H1 (cell line): Measurements from ENCODE around the gene CREB3L1. TPM values are rescaled to one million over a fixed set of nuclear protein-coding genes. Genes with fewer than 3 reads are reported as not detected.
"Not testable (repeated sequence)": the region's sequence is repeated elsewhere in the genome, so short reads cannot be mapped to it uniquely, and the experiment has no call there.

Experiments
- CTCF ChIA-PET: fragments of 300-600 bp; sonication (Branson Sonifier 250); formaldehyde crosslinking; loops from one replicate; lab custom pipeline; 2021; ENCODE audit not compliant: partially characterized antibody; lab: Charles Lee
- POLR2A ChIA-PET: fragments of 300-600 bp; sonication (Branson Sonifier 250); formaldehyde crosslinking; loops from one replicate; lab custom pipeline; 2021; ENCODE audit warnings: inconsistent platforms; ENCODE audit not compliant: partially characterized antibody; lab: Charles Lee
- DNase-seq, 2 experiments: peaks; one replicate each; pipeline versions ENCODE4 v3.0.0 to v3.0.0-alpha.2; 2010 to 2022; ENCODE audit warnings: low spot score in 2 of 2, low read depth in 1 of 2, mixed read lengths in 1 of 2
- FAIRE-seq: peaks from 2 replicates; lab custom pipeline; 2011; peaks lifted over from hg19 to GRCh38; lab: Jason Lieb, UNC
- H2AFZ ChIP-seq: 2 replicates; pipeline ENCODE4 v1.8.1; 2012; ENCODE audit warnings: low read length, inconsistent platforms
- H2AK5ac ChIP-seq: 2 replicates; pipeline ENCODE4 v1.6.1; 2013; ENCODE audit warnings: low read depth, low read length
- H2BK120ac ChIP-seq: replicated peaks from 2 replicates; pipeline ENCODE3; 2013; ENCODE audit warnings: low read depth, low read length, inconsistent platforms
- H2BK12ac ChIP-seq: 2 replicates; pipeline ENCODE4 v1.6.1; 2013; ENCODE audit warnings: low read depth, low read length
- H2BK15ac ChIP-seq: 2 replicates; pipeline ENCODE4 v1.6.1; 2013; ENCODE audit warnings: low read length
- H2BK20ac ChIP-seq: 2 replicates; pipeline ENCODE4 v1.6.1; 2013; ENCODE audit warnings: low read length
- H2BK5ac ChIP-seq: 2 replicates; pipeline ENCODE4 v1.6.1; 2013; ENCODE audit warnings: low read depth, low read length
- H3K14ac ChIP-seq: 2 replicates; pipeline ENCODE4 v1.6.1; 2013; ENCODE audit warnings: inconsistent platforms; ENCODE audit not compliant: insufficient read length
- H3K18ac ChIP-seq: 2 replicates; pipeline ENCODE4 v1.6.1; 2013; ENCODE audit warnings: low read length; ENCODE audit errors: extremely low read depth
- H3K23ac ChIP-seq: 2 replicates; pipeline ENCODE4 v1.6.1; 2013; ENCODE audit warnings: inconsistent platforms; ENCODE audit not compliant: insufficient read length
- H3K23me2 ChIP-seq: 2 replicates; pipeline ENCODE4 v1.6.1; 2013; ENCODE audit warnings: low read depth, low read length
- H3K27ac ChIP-seq: 2 replicates; pipeline ENCODE4 v1.6.1; 2011; ENCODE audit warnings: low read depth, low read length, inconsistent platforms
- H3K27me3 ChIP-seq, 4 experiments: replicated peaks in 1 of 4; 1 replicate in 1 of 4; 2 replicates in 3 of 4; pipeline versions ENCODE4 v1.6.1 to v1.8.1; 2011 to 2013; ENCODE audit warnings: low read length in 3 of 4, mild to moderate bottlenecking in 3 of 4, inconsistent platforms in 2 of 4, mixed read lengths in 2 of 4, moderate library complexity in 1 of 4; ENCODE audit not compliant: control insufficient read depth in 3 of 4, insufficient read depth in 3 of 4; ENCODE audit errors: extremely low read depth in 1 of 4
- H3K36me3 ChIP-seq, 4 experiments: 2 replicates each; pipeline versions ENCODE4 v1.6.1 to v1.8.1; 2011 to 2013; ENCODE audit warnings: mild to moderate bottlenecking in 4 of 4, low read length in 3 of 4, moderate library complexity in 2 of 4, control low read depth in 1 of 4, inconsistent platforms in 1 of 4; ENCODE audit not compliant: insufficient read depth in 4 of 4, control insufficient read depth in 2 of 4
- H3K4ac ChIP-seq: replicated peaks from 2 replicates; pipeline ENCODE3; 2013; ENCODE audit warnings: low read length, low read depth, mixed read lengths, inconsistent platforms; ENCODE audit not compliant: insufficient read length
- H3K4me1 ChIP-seq, 4 experiments: replicated peaks in 1 of 4; 1 replicate in 1 of 4; 2 replicates in 3 of 4; pipeline versions ENCODE4 v1.6.1 to v1.8.1; 2011 to 2013; ENCODE audit warnings: low read length in 3 of 4, inconsistent platforms in 2 of 4, mixed read lengths in 1 of 4; ENCODE audit not compliant: insufficient read depth in 4 of 4, control insufficient read depth in 3 of 4
- H3K4me2 ChIP-seq, 2 experiments: 2 replicates each; pipeline versions ENCODE4 v1.6.1 to v1.8.1; 2011 to 2013; ENCODE audit warnings: low read depth in 2 of 2, low read length in 2 of 2, control low read depth in 1 of 2, inconsistent platforms in 1 of 2, mild to moderate bottlenecking in 1 of 2; ENCODE audit not compliant: insufficient read depth in 1 of 2
- H3K4me3 ChIP-seq, 4 experiments: fragments of 200-600, 300-600 bp in 1 of 4; sonication (generic), shearing (Covaris generic), sonication (Bioruptor Twin) in 1 of 4; 2 replicates each; pipeline versions ENCODE4 v1.5.1 to v1.8.1; 2011 to 2016; ENCODE audit warnings: low read length in 4 of 4, low read depth in 3 of 4, control low read depth in 2 of 4, inconsistent platforms in 2 of 4, mild to moderate bottlenecking in 2 of 4, mixed read lengths in 1 of 4, moderate library complexity in 1 of 4; ENCODE audit not compliant: insufficient read depth in 2 of 4; ENCODE audit errors: extremely low read depth in 1 of 4
- H3K56ac ChIP-seq: replicated peaks from 2 replicates; pipeline ENCODE3; 2013; ENCODE audit warnings: low read depth, mild to moderate bottlenecking, mixed read lengths, low read length, inconsistent platforms; ENCODE audit not compliant: insufficient read length
- H3K79me1 ChIP-seq: 2 replicates; pipeline ENCODE4 v1.6.1; 2013; ENCODE audit warnings: low read depth, low read length, control low read depth
- H3K79me2 ChIP-seq, 2 experiments: 2 replicates each; pipeline versions ENCODE4 v1.6.1 to v1.8.1; 2012 to 2013; ENCODE audit warnings: low read length in 2 of 2, mild to moderate bottlenecking in 2 of 2, inconsistent platforms in 1 of 2; ENCODE audit not compliant: insufficient read depth in 2 of 2, control insufficient read depth in 1 of 2
- H3K9ac ChIP-seq, 4 experiments: replicated peaks in 1 of 4; 1 replicate in 1 of 4; 2 replicates in 3 of 4; pipeline versions ENCODE4 v1.6.1 to v1.8.1; 2011 to 2013; ENCODE audit warnings: low read depth in 3 of 4, low read length in 3 of 4, control low read depth in 2 of 4, mild to moderate bottlenecking in 2 of 4, moderate library complexity in 2 of 4, inconsistent platforms in 1 of 4; ENCODE audit errors: extremely low read depth in 1 of 4
- H3K9me3 ChIP-seq, 2 experiments: 2 replicates each; pipeline versions ENCODE4 v1.6.1 to v1.8.1; 2012 to 2013; ENCODE audit warnings: mild to moderate bottlenecking in 2 of 2, moderate library complexity in 2 of 2, control low read depth in 1 of 2, inconsistent platforms in 1 of 2, low read depth in 1 of 2, low read length in 1 of 2, mixed read lengths in 1 of 2; ENCODE audit not compliant: insufficient read depth in 2 of 2
- H4K20me1 ChIP-seq, 2 experiments: replicated peaks in 1 of 2; 2 replicates each; pipeline versions ENCODE3 to v1.8.1; 2011 to 2013; ENCODE audit warnings: inconsistent platforms in 2 of 2, low read length in 2 of 2, mild to moderate bottlenecking in 1 of 2; ENCODE audit not compliant: insufficient read depth in 2 of 2, control insufficient read depth in 1 of 2
- H4K5ac ChIP-seq: 2 replicates; pipeline ENCODE4 v1.6.1; 2013; ENCODE audit warnings: low read length, low read depth, mixed read lengths, inconsistent platforms; ENCODE audit not compliant: insufficient read length
- H4K8ac ChIP-seq: 2 replicates; pipeline ENCODE4 v1.8.0; 2013; ENCODE audit warnings: mild to moderate bottlenecking, moderate library complexity, low read length, inconsistent platforms; ENCODE audit not compliant: insufficient read depth; ENCODE audit errors: extremely low read depth
- H4K91ac ChIP-seq: replicated peaks from 2 replicates; pipeline ENCODE3; 2013; ENCODE audit warnings: low read length, mixed read lengths, inconsistent platforms; ENCODE audit not compliant: insufficient read length
- WGBS, 2 experiments: shearing (Covaris generic) in 1 of 2; methylation state at CpG; one replicate each; pipeline versions ENCODE4 v1.1.6 to v1.1.7; 2013 to 2015; ENCODE audit warnings: low lambda C conversion rate in 2 of 2, mixed read lengths in 2 of 2, inconsistent platforms in 1 of 2, low coverage in 1 of 2, missing lambda C conversion rate in 1 of 2; ENCODE audit not compliant: insufficient replicate concordance in 2 of 2, insufficient coverage in 1 of 2, insufficient read length in 1 of 2; ENCODE audit errors: extremely low coverage in 1 of 2, missing lambda C conversion rate in 1 of 2; 5-methylcytosine and 5-hydroxymethylcytosine counted together
- polyA plus RNA-seq, 7 experiments: library from polyadenylated mRNA; depleted of rRNA in 3 of 7; stranded (reverse) in 5 of 7; unstranded in 2 of 7; fragments of >200 nt in 5 of 7; fragments of 200-250 nt in 2 of 7; gene quantifications; 1 replicate in 5 of 7; 2 replicates in 1 of 7; 4 replicates in 1 of 7; pipeline versions ENCODE4 v1.2.1 to v1.2.3, GENCODE V29; 2011 to 2013; ENCODE audit warnings: missing spikeins in 2 of 7, mixed read lengths in 2 of 7
- total RNA-seq: library from RNA; stranded (reverse); fragmentation: NEBNext Ultra II Directional; extraction: Animal tissue kit (Norgen Biotek cat#: 25700); gene quantifications from 2 replicates; pipeline ENCODE4 v1.2.1, GENCODE V29; 2021

CREB3L1 gene
- total and polyA plus RNA-seq, 2 of the 8 experiments (the other 6 are each of a cell fraction or from before 2014, with no cell fraction given): 4.1 to 12.7 TPM

DNA sequence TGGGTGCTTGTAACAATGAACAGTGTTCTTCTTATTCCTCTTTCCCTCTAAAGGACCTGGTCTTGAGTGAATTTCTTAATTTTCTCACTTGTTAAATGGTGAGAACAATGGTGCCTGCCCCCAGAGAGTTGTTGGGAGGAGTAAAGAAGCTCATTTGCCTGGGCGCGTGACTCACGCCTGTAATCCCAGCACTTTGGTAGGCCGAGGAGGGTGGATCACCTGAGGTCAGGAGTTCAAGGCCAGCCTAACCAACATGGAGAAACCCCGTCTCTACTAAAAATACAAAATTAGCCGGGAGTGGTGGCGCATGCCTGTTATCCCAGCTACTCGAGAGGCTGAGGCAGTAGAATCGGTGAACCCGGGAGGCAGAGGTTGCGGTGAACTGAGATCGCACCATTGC, 26.6 kb downstream of the CREB3L1 start:
- H3K79me1 ChIP-seq, H3K14ac ChIP-seq, H3K27ac ChIP-seq, H3K4ac ChIP-seq, H2BK20ac ChIP-seq, H4K5ac ChIP-seq, FAIRE-seq, H3K18ac ChIP-seq, H4K8ac ChIP-seq, DNase-seq, H3K9me3 ChIP-seq, H3K4me2 ChIP-seq, H4K20me1 ChIP-seq, H2BK15ac ChIP-seq, H3K23me2 ChIP-seq, H2BK5ac ChIP-seq, H3K23ac ChIP-seq, H2AK5ac ChIP-seq, H3K27me3 ChIP-seq, H3K79me2 ChIP-seq, H3K36me3 ChIP-seq, H2BK120ac ChIP-seq, H2BK12ac ChIP-seq, H2AFZ ChIP-seq, H3K4me3 ChIP-seq, H3K9ac ChIP-seq, H4K91ac ChIP-seq, H3K56ac ChIP-seq: not testable (repeated sequence)
- WGBS, 2 experiments: 90% methylated on average over 12 of the region's 12 CpGs; no CpG with 5 or more reads in 1 of the 2 experiments
- peaks cover 0 to 12% (median 7%) of the 10 kb centered on the region in 4 experiments; a peak in 6 of 7 replicates for H3K4me1 ChIP-seq
- ChIA-PET POLR2A (interaction anchor here (0.7 to 11.7 kb wide), 8 partner anchors 9 to 64 kb away, joined by 3 to 77 read pairs (median 4); no protein-coding TSS in a partner anchor), CTCF (interaction anchor here (0.8 to 38.0 kb wide), 10 partner anchors 9 to 58 kb away, joined by 3 to 858 read pairs (median 5); partner anchors contain the start of gene CREB3L1)
